C4-2B (cell line): Measurements from ENCODE around the gene IBA57.

Experiments used
- H3K27ac ChIP-seq: fragments of 450-650 bp; 2 replicates; pipeline ENCODE4 v1.5.1; 2017
- CTCF ChIP-seq: fragments of 450-650 bp; conservative IDR thresholded peaks from 2 replicates; pipeline ENCODE4 v1.5.1; 2017; ENCODE audit warnings: mild to moderate bottlenecking
- ZFX ChIP-seq: fragments of 450-650 bp; IDR thresholded peaks from 2 replicates; pipeline ENCODE4 v1.6.1; 2017

Gene IBA57

GRCh38 chr1:228231189-228231588 is 65.6 kb downstream of the IBA57 start:
- TF ChIP-seq CTCF (no peak), ZFX (no peak)
- H3K27ac ChIP-seq = no peak overlapping the region
